Chondrocyte (in vitro differentiated cells): ENCODE results near the gene CNKSR3. TPM values are rescaled to one million over a fixed set of nuclear protein-coding genes. Genes with fewer than 3 reads are reported as not detected.
A peak's percentile ranks its signal among the peaks of the same experiment; 100 is the strongest.

Experiments
- DNase-seq: peaks from one replicate; pipeline ENCODE4 v3.0.0; 2021; ENCODE audit warnings: mixed read lengths, low spot score
- H3K27ac Mint-ChIP-seq: one replicate; pipeline ENCODE4 v1.8.0; 2021; ENCODE audit warnings: mild to moderate bottlenecking, moderate library complexity, mixed read lengths; ENCODE audit not compliant: unreplicated experiment
- H3K27me3 Mint-ChIP-seq: 2 replicates; pipeline ENCODE4 v1.8.0; 2021; ENCODE audit warnings: low read depth, mixed read lengths
- H3K36me3 Mint-ChIP-seq: 2 replicates; pipeline ENCODE4 v1.8.0; 2021; ENCODE audit warnings: low read depth, mixed read lengths
- H3K4me1 Mint-ChIP-seq: 2 replicates; pipeline ENCODE4 v1.8.0; 2021; ENCODE audit warnings: low read depth, mild to moderate bottlenecking, mixed read lengths
- H3K4me3 Mint-ChIP-seq: one replicate; pipeline ENCODE4 v1.8.0; 2021; ENCODE audit warnings: mild to moderate bottlenecking, moderate library complexity, mixed read lengths; ENCODE audit not compliant: unreplicated experiment
- H3K9me3 Mint-ChIP-seq: 2 replicates; pipeline ENCODE4 v1.8.0; 2021; ENCODE audit warnings: low read depth, mixed read lengths
- CTCF ChIP-seq: fragments of 200-600 bp; sonication (generic); IDR thresholded peaks from 2 replicates; pipeline ENCODE4 v1.5.0; 2021; ENCODE audit warnings: antibody characterized with exemption, mild to moderate bottlenecking, moderate library complexity
- total RNA-seq: library from RNA; stranded (reverse); gene quantifications from 3 replicates; pipeline ENCODE4 v1.2.1, GENCODE V29; 2021

CNKSR3 gene
- total RNA-seq, 1 donor from 2014 or later, result 14.2 TPM

GRCh38 chr6:154462425-154462824 is 48.1 kb downstream of the CNKSR3 start:
- Mint-ChIP-seq H3K27me3 (no peaks in the 10 kb centered on the region), H3K4me3 (no peak overlapping the region), H3K4me1 (peaks cover 44% of the 10 kb centered on the region), H3K36me3 (no peaks in the 10 kb centered on the region), H3K27ac (no peak overlapping the region), H3K9me3 (no peaks in the 10 kb centered on the region)
- no peak for DNase-seq
- no peak for TF ChIP-seq CTCF

GRCh38 chr6:154461348-154461747 is 49.1 kb downstream of the CNKSR3 start:
- H3K4me1 Mint-ChIP-seq, result peaks cover 51% of the 10 kb centered on the region
- TF ChIP-seq CTCF, result no peak
- no peaks in the 10 kb centered on the region for H3K36me3 Mint-ChIP-seq
- no peaks in the 10 kb centered on the region for H3K9me3 Mint-ChIP-seq
- no peak for DNase-seq
- H3K27ac Mint-ChIP-seq, result no peak overlapping the region
- no peak overlapping the region for H3K4me3 Mint-ChIP-seq
- H3K27me3 Mint-ChIP-seq, result no peaks in the 10 kb centered on the region

- H3K4me1 Mint-ChIP-seq, result peaks cover 47% of the 10 kb centered on the region
- no peaks in the 10 kb centered on the region for H3K27me3 Mint-ChIP-seq
- H3K27ac Mint-ChIP-seq, result no peak overlapping the region
- H3K36me3 Mint-ChIP-seq, result no peaks in the 10 kb centered on the region
- H3K9me3 Mint-ChIP-seq, result no peaks in the 10 kb centered on the region
- no peak overlapping the region for H3K4me3 Mint-ChIP-seq
- no peak for DNase-seq
- TF ChIP-seq CTCF, result no peak
These were observed 50.0 kb downstream of the CNKSR3 start for GRCh38 chr6:154460306-154461071.

- H3K4me3 Mint-ChIP-seq, result no peak overlapping the region
- no peaks in the 10 kb centered on the region for H3K9me3 Mint-ChIP-seq
- no peak overlapping the region for H3K27ac Mint-ChIP-seq
- no peaks in the 10 kb centered on the region for H3K36me3 Mint-ChIP-seq
- no peaks in the 10 kb centered on the region for H3K27me3 Mint-ChIP-seq
- TF ChIP-seq CTCF, result no peak
- no peak for DNase-seq
- H3K4me1 Mint-ChIP-seq, result peaks cover 47% of the 10 kb centered on the region
These were observed 51.0 kb downstream of the CNKSR3 start for GRCh38 chr6:154459513-154459912.

- no peak for DNase-seq
- no peak for TF ChIP-seq CTCF
- Mint-ChIP-seq H3K4me1 (peaks cover 47% of the 10 kb centered on the region), H3K36me3 (no peaks in the 10 kb centered on the region), H3K27me3 (no peaks in the 10 kb centered on the region), H3K27ac (peak overlapping the region; percentile 6), H3K4me3 (no peak overlapping the region), H3K9me3 (no peaks in the 10 kb centered on the region)
These were observed 51.7 kb downstream of the CNKSR3 start for GRCh38 chr6:154458565-154459470.
